Activated CD8-positive, alpha-beta T cell treated with anti-CD3 and anti-CD28 coated beads for 36 hours (primary cell): ENCODE data around the gene IRAK1. TPM values are rescaled to one million over a fixed set of nuclear protein-coding genes. Genes with fewer than 3 reads are reported as not detected.

Source experiments
- ATAC-seq: fragments of 200-7000 bp; cut with Tn5 transposase; one replicate; pipeline ENCODE4 v1.10.0; 2021; ENCODE audit warnings: mild to moderate bottlenecking, moderate library complexity
- CTCF ChIA-PET: fragments of 350-600 bp; sonication (Branson Sonifier 250); formaldehyde crosslinking; loops from one replicate; lab custom pipeline; 2021; ENCODE audit warnings: antibody characterized with exemption; lab: Charles Lee
- POLR2A ChIA-PET: fragments of 350-600 bp; sonication (Branson Sonifier 250); formaldehyde crosslinking; loops from one replicate; lab custom pipeline; 2021; ENCODE audit warnings: antibody characterized with exemption; lab: Charles Lee
- DNase-seq: peaks from one replicate; pipeline ENCODE4 v3.0.0-alpha.2; 2020
- H3K27ac Mint-ChIP-seq: one replicate; pipeline ENCODE4 v1.8.0; 2021; ENCODE audit warnings: mild to moderate bottlenecking, mixed read lengths
- H3K27me3 Mint-ChIP-seq: one replicate; pipeline ENCODE4 v1.8.0; 2021; ENCODE audit warnings: mixed read lengths
- H3K36me3 Mint-ChIP-seq: one replicate; pipeline ENCODE4 v1.8.0; 2021; ENCODE audit warnings: low read depth, mixed read lengths
- H3K4me1 Mint-ChIP-seq: one replicate; pipeline ENCODE4 v1.8.0; 2021; ENCODE audit warnings: low read depth, mixed read lengths
- H3K4me3 Mint-ChIP-seq: one replicate; pipeline ENCODE4 v1.8.0; 2021; ENCODE audit warnings: mild to moderate bottlenecking, moderate library complexity, mixed read lengths
- H3K9me3 Mint-ChIP-seq: one replicate; pipeline ENCODE4 v1.8.0; 2021; ENCODE audit warnings: mixed read lengths
- CTCF ChIP-seq: fragments of 200-600 bp; IDR thresholded peaks from one replicate; pipeline ENCODE4 v1.8.0; 2022; ENCODE audit warnings: antibody characterized with exemption, mild to moderate bottlenecking
- intact Hi-C: fragments of 100-400 bp; cut with micrococcal nuclease; formaldehyde crosslinking; loops from one replicate; pipeline ENCODE4 v1.10.0; 2022
- total RNA-seq, 2 experiments: library from RNA; stranded (reverse); gene quantifications; one replicate each; pipeline ENCODE4 v1.2.3, GENCODE V29; 2021

Gene IRAK1
- total RNA-seq, 2 experiments from 2014 or later: 134 to 136 TPM

- ChIA-PET POLR2A (no interaction called here), CTCF (interaction anchor here (1.7 to 2.0 kb wide), 2 partner anchors 10 to 22 kb away, joined by 4 read pairs; no protein-coding TSS in a partner anchor)
These were observed 28.7 kb upstream of the IRAK1 start for GRCh38 chrX:154048398-154048797.

DNA sequence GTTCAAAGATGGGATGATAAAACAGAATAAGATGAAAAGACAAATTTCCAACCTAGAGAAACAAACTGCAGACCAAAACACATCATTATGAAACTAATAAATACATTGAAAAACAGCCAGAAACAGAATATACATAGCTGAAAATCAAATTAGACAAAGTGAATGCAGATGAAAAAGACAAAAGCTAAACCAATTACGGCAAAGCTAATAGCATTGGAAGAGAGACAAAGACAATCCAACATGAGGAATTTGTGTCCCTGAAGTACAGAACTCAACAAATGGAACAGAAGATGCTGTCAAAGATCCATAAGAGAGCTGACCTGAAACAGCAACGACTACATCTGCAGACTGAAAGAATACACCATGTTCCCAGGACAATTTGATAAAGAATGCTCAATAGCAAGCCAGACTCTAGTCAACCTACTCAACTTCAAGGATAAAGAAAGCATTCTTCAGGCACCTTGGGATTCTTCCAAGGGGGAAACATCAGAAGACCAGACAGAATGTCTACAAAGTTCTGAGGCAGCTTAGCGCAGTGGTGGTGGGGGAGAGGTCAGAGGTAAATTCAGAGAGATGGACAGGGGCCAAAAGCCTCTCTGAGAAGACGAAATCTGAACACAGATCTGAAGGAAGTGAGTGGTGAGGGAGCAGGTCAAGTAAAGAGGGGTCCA, 27.4 kb upstream of the IRAK1 start:
- POLR2A ChIA-PET: no interaction called here
- ATAC-seq: no peak
- CTCF ChIA-PET: interaction anchor here (0.8 to 2.0 kb wide), 2 partner anchors 11 to 20 kb away, joined by 3 to 4 read pairs; no protein-coding TSS in a partner anchor
- TF ChIP-seq CTCF: no peak
- no peak overlapping the region for H3K4me3 Mint-ChIP-seq
- H3K36me3 Mint-ChIP-seq: peaks cover 19% of the 10 kb centered on the region
- no peaks in the 10 kb centered on the region for H3K9me3 Mint-ChIP-seq
- intact Hi-C loops: no loop called here
- H3K4me1 Mint-ChIP-seq: peaks cover 41% of the 10 kb centered on the region
- H3K27ac Mint-ChIP-seq: peak overlapping the region; percentile 50
- DNase-seq: no peak
- H3K27me3 Mint-ChIP-seq: no peaks in the 10 kb centered on the region

More at GRCh38 chrX:154048398-154048797, 28.7 kb upstream of the IRAK1 start:
- no peak for ATAC-seq
- TF ChIP-seq CTCF: no peak
- Mint-ChIP-seq H3K27me3 (no peaks in the 10 kb centered on the region), H3K27ac (no peak overlapping the region), H3K9me3 (no peaks in the 10 kb centered on the region), H3K36me3 (peaks cover 19% of the 10 kb centered on the region), H3K4me3 (no peak overlapping the region), H3K4me1 (peaks cover 33% of the 10 kb centered on the region)
- intact Hi-C loops: no loop called here
- DNase-seq: no peak

- POLR2A ChIA-PET: no interaction called here
- no peak for DNase-seq
- Mint-ChIP-seq H3K9me3 (no peaks in the 10 kb centered on the region), H3K4me3 (no peak overlapping the region), H3K36me3 (peaks cover 19% of the 10 kb centered on the region), H3K4me1 (peaks cover 47% of the 10 kb centered on the region), H3K27ac (peak overlapping the region; percentile 42), H3K27me3 (no peaks in the 10 kb centered on the region)
- CTCF ChIA-PET: no interaction called here
- ATAC-seq: no peak
- no peak for TF ChIP-seq CTCF
- intact Hi-C loops: no loop called here
These were observed 26.5 kb upstream of the IRAK1 start for GRCh38 chrX:154046031-154046781.

- ChIA-PET CTCF (no interaction called here), POLR2A (no interaction called here)
- Mint-ChIP-seq H3K27ac (peak overlapping the region; percentile 34), H3K27me3 (no peaks in the 10 kb centered on the region), H3K4me1 (peaks cover 45% of the 10 kb centered on the region), H3K4me3 (no peak overlapping the region), H3K9me3 (no peaks in the 10 kb centered on the region), H3K36me3 (peaks cover 30% of the 10 kb centered on the region)
- TF ChIP-seq CTCF: no peak
- DNase-seq (no peak), ATAC-seq (no peak)
- intact Hi-C loops: no loop called here
These were observed 24.4 kb upstream of the IRAK1 start for GRCh38 chrX:154044091-154044490.
